ENCODE results near the gene JARID2. TPM values are rescaled to one million over a fixed set of nuclear protein-coding genes. Genes with fewer than 3 reads are reported as not detected.
A peak's percentile ranks its signal among the peaks of the same experiment; 100 is the strongest.

JARID2 gene
- total and polyA plus RNA-seq, 7 donors: 1.1 to 16.1 (median 4.9) TPM

GRCh38 chr6:15429141-15430110, 183.6 kb downstream of the JARID2 start:
- Histone ChIP-seq H3K27ac (peak overlapping the region; percentile 89), H3K9me3 (peaks cover under 1% of the 10 kb centered on the region), H3K4me1 (peaks cover 59% of the 10 kb centered on the region), H3K27me3 (ENCODE audit: insufficient read depth in 3 of 3, low read length in 2 of 3) (no peaks in the 10 kb centered on the region), H3K4me3 (no peak overlapping the region), H3K36me3 (ENCODE audit: insufficient read depth in 1 of 2, low read depth in 1 of 2) (no peaks in the 10 kb centered on the region)
- 41 to 75% (median 56%) methylated on average over 12 of the region's 12 CpGs for WGBS, 3 donors
- no peak for DNase-seq
- peak in 2 of 4 donors; percentile 21 to 23 for ATAC-seq
- intact Hi-C loops (cut with DNase I): loop anchor here in 1 of 2 donors (10.0 kb wide), 1 partner anchor 65 kb away; no protein-coding TSS in a partner anchor
- TF ChIP-seq, protein P1, sequence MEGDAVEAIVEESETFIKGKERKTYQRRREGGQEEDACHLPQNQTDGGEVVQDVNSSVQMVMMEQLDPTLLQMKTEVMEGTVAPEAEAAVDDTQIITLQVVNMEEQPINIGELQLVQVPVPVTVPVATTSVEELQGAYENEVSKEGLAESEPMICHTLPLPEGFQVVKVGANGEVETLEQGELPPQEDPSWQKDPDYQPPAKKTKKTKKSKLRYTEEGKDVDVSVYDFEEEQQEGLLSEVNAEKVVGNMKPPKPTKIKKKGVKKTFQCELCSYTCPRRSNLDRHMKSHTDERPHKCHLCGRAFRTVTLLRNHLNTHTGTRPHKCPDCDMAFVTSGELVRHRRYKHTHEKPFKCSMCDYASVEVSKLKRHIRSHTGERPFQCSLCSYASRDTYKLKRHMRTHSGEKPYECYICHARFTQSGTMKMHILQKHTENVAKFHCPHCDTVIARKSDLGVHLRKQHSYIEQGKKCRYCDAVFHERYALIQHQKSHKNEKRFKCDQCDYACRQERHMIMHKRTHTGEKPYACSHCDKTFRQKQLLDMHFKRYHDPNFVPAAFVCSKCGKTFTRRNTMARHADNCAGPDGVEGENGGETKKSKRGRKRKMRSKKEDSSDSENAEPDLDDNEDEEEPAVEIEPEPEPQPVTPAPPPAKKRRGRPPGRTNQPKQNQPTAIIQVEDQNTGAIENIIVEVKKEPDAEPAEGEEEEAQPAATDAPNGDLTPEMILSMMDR (IDR thresholded peaks at IDR 0.05): no peak

- intact Hi-C loops (cut with DNase I): loop anchor here in 1 of 2 donors (10.0 kb wide), 1 partner anchor 65 kb away; no protein-coding TSS in a partner anchor
- H3K27ac ChIP-seq: peak overlapping the region; percentile 89
- WGBS, 3 donors: 44 to 73% (median 53%) methylated on average over 2 of the region's 2 CpGs
- H3K4me3 ChIP-seq: no peak overlapping the region
- H3K4me1 ChIP-seq: peaks cover 59% of the 10 kb centered on the region
- TF ChIP-seq, protein P1 (IDR thresholded peaks at IDR 0.05): no peak
- no peak for ATAC-seq
- no peaks in the 10 kb centered on the region for H3K27me3 ChIP-seq (ENCODE audit: insufficient read depth in 3 of 3, low read length in 2 of 3)
- DNase-seq: no peak
- peaks cover 8% of the 10 kb centered on the region for H3K9me3 ChIP-seq
- H3K36me3 ChIP-seq (ENCODE audit: insufficient read depth in 1 of 2, low read depth in 1 of 2): no peaks in the 10 kb centered on the region
Observed at GRCh38 chr6:15430186-15430585, 184.3 kb downstream of the JARID2 start.

- no peak for DNase-seq
- Histone ChIP-seq H3K27me3 (ENCODE audit: insufficient read depth in 3 of 3, low read length in 2 of 3) (no peaks in the 10 kb centered on the region), H3K27ac (peak overlapping the region; percentile 89), H3K4me3 (no peak overlapping the region), H3K4me1 (peaks cover 59% of the 10 kb centered on the region), H3K9me3 (peaks cover 12% of the 10 kb centered on the region), H3K36me3 (ENCODE audit: insufficient read depth in 1 of 2, low read depth in 1 of 2) (no peaks in the 10 kb centered on the region)
- WGBS, 3 donors: 43 to 69% (median 44%) methylated on average over 6 of the region's 6 CpGs
- intact Hi-C loops (cut with DNase I): loop anchor here in 1 of 2 donors (10.0 kb wide), 1 partner anchor 66 kb away; no protein-coding TSS in a partner anchor
- ATAC-seq: peak in 3 of 4 donors; percentile 28 to 44 (median 29)
- TF ChIP-seq, protein P1 (IDR thresholded peaks at IDR 0.05): no peak
Observed at GRCh38 chr6:15430931-15431405, 185.1 kb downstream of the JARID2 start.

DNA sequence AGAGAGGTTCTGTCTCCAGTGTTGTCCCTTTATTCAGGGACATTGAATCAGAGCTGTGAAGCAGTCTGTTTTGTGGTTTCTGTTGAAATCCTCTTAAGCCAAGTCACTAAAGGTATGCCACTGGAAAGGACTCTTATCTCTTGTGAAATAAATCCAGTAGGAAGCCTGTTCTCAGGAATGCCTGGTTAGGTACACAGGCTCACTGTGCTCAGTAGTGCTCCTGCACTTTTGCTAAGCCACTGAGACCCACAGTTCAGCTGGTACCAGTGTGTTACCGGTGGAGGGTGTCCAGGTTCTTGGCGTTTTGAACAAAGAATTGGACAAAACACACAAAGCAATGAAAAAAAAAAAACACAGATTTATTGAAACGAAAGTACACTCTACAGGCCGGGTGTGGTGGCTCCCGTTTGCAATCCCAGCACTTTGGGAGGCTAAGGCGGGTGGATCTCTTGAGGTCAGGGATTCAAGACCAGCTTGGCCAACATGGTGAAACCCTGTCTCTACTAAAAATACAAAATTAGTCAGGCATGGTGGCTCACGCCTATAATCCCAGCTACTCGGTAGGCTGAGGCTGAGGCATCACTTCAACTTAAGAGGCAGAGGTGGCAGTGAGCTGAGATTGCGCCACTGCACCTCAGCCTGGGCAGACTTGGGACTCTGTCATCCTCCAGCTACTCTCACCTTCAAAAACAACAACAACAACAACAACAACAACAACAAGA, 186.1 kb downstream of the JARID2 start:
- peak; percentile 88 to 92 (median 90) for ATAC-seq
- no peaks in the 10 kb centered on the region for H3K27me3 ChIP-seq (ENCODE audit: insufficient read depth in 3 of 3, low read length in 2 of 3)
- peak; percentile 45 to 81 for DNase-seq
- intact Hi-C loops (cut with DNase I): loop anchor here in 1 of 2 donors (10.0 kb wide), 1 partner anchor 67 kb away; no protein-coding TSS in a partner anchor
- TF ChIP-seq, protein P1 (IDR thresholded peaks at IDR 0.05): no peak
- peaks cover 12% of the 10 kb centered on the region for H3K9me3 ChIP-seq
- peaks cover 57% of the 10 kb centered on the region for H3K4me1 ChIP-seq
- H3K27ac ChIP-seq: peak overlapping the region; percentile 89
- H3K36me3 ChIP-seq (ENCODE audit: insufficient read depth in 1 of 2, low read depth in 1 of 2): no peaks in the 10 kb centered on the region
- H3K4me3 ChIP-seq: peak overlapping the region; percentile 51
- WGBS, 3 donors: 27 to 60% (median 34%) methylated on average over 9 of the region's 9 CpGs
